H9 (cell line): ENCODE results near the gene SLC43A1. TPM values are rescaled to one million over a fixed set of nuclear protein-coding genes. Genes with fewer than 3 reads are reported as not detected.

Source experiments
- DNase-seq: peaks from one replicate; pipeline ENCODE4 v3.0.0-alpha.2; 2017
- H2AFZ ChIP-seq: one replicate; pipeline ENCODE4 v1.6.1; 2013; ENCODE audit warnings: mild to moderate bottlenecking, low read length, control low read depth, moderate library complexity
- H2AK5ac ChIP-seq: 2 replicates; pipeline ENCODE4 v1.6.1; 2013; ENCODE audit warnings: low read length, control low read depth, mixed read lengths; ENCODE audit not compliant: insufficient read length
- H2BK120ac ChIP-seq: one replicate; pipeline ENCODE4 v1.6.1; 2013; ENCODE audit warnings: low read depth, mild to moderate bottlenecking, low read length, control low read depth, inconsistent platforms; ENCODE audit not compliant: poor library complexity, severe bottlenecking
- H2BK12ac ChIP-seq: 2 replicates; pipeline ENCODE4 v1.6.1; 2013; ENCODE audit warnings: low read length, control low read depth, mixed read lengths, low read depth; ENCODE audit not compliant: insufficient read length
- H2BK15ac ChIP-seq: 2 replicates; pipeline ENCODE4 v1.6.1; 2013; ENCODE audit warnings: low read depth, low read length, control low read depth
- H2BK20ac ChIP-seq: one replicate; pipeline ENCODE4 v1.6.1; 2013; ENCODE audit warnings: low read depth, mild to moderate bottlenecking, low read length, control low read depth, inconsistent platforms; ENCODE audit not compliant: poor library complexity, severe bottlenecking
- H2BK5ac ChIP-seq: 2 replicates; pipeline ENCODE4 v1.6.1; 2013; ENCODE audit warnings: low read length, control low read depth, mixed read lengths; ENCODE audit not compliant: insufficient read length
- H3K14ac ChIP-seq: 2 replicates; pipeline ENCODE4 v1.6.1; 2013; ENCODE audit warnings: low read length, control low read depth; ENCODE audit not compliant: insufficient read depth
- H3K18ac ChIP-seq: 2 replicates; pipeline ENCODE4 v1.6.1; 2013; ENCODE audit warnings: low read depth, mild to moderate bottlenecking, mixed read lengths, low read length, control low read depth; ENCODE audit not compliant: insufficient read length
- H3K23ac ChIP-seq: 2 replicates; pipeline ENCODE4 v1.6.1; 2013; ENCODE audit warnings: low read length, control low read depth, mixed read lengths, low read depth; ENCODE audit not compliant: insufficient read length
- H3K23me2 ChIP-seq: 2 replicates; pipeline ENCODE4 v1.6.1; 2013; ENCODE audit warnings: low read depth, mild to moderate bottlenecking, mixed read lengths, low read length, control low read depth; ENCODE audit not compliant: insufficient read length, poor library complexity, severe bottlenecking
- H3K27ac ChIP-seq: 2 replicates; pipeline ENCODE4 v1.5.1; 2013; ENCODE audit warnings: low read length, control low read depth, mixed read lengths, low read depth; ENCODE audit not compliant: insufficient read length
- H3K27me3 ChIP-seq: 2 replicates; pipeline ENCODE4 v1.6.1; 2013; ENCODE audit warnings: low read length, control low read depth, inconsistent platforms; ENCODE audit not compliant: insufficient read depth
- H3K4ac ChIP-seq: 2 replicates; pipeline ENCODE4 v1.6.1; 2013; ENCODE audit warnings: low read depth, mild to moderate bottlenecking, control low read depth, inconsistent platforms, low read length, moderate library complexity
- H3K4me1 ChIP-seq: 2 replicates; pipeline ENCODE4 v1.6.1; 2013; ENCODE audit warnings: low read length, control low read depth, inconsistent platforms; ENCODE audit not compliant: insufficient read depth
- H3K4me2 ChIP-seq: 2 replicates; pipeline ENCODE4 v1.6.1; 2013; ENCODE audit warnings: low read length, control low read depth, mixed read lengths; ENCODE audit not compliant: insufficient read length, insufficient read depth
- H3K56ac ChIP-seq: 2 replicates; pipeline ENCODE4 v1.6.1; 2013; ENCODE audit warnings: low read depth, mild to moderate bottlenecking, mixed read lengths, low read length, control low read depth; ENCODE audit not compliant: insufficient read length
- H3K79me1 ChIP-seq: 2 replicates; pipeline ENCODE4 v1.6.1; 2013; ENCODE audit warnings: low read depth, mild to moderate bottlenecking, moderate library complexity, low read length, control low read depth, inconsistent platforms; ENCODE audit not compliant: insufficient read depth, poor library complexity, severe bottlenecking
- H3K79me2 ChIP-seq: 2 replicates; pipeline ENCODE4 v1.6.1; 2013; ENCODE audit warnings: low read length, control low read depth, inconsistent platforms; ENCODE audit not compliant: insufficient read depth
- H3K9ac ChIP-seq: 2 replicates; pipeline ENCODE4 v1.6.1; 2013; ENCODE audit warnings: low read length, control low read depth, mixed read lengths; ENCODE audit not compliant: insufficient read length; ENCODE audit errors: extremely low read depth
- H3K9me3 ChIP-seq: one replicate; pipeline ENCODE4 v1.6.1; 2013; ENCODE audit warnings: low read depth, low read length, inconsistent platforms; ENCODE audit not compliant: control insufficient read depth
- H3T11ph ChIP-seq: one replicate; pipeline ENCODE4 v1.6.1; 2013; ENCODE audit warnings: mild to moderate bottlenecking, low read length, control low read depth, inconsistent platforms
- H4K20me1 ChIP-seq: one replicate; pipeline ENCODE4 v1.6.1; 2013; ENCODE audit not compliant: control insufficient read depth, insufficient read length, insufficient read depth
- H4K5ac ChIP-seq: 2 replicates; pipeline ENCODE4 v1.6.1; 2013; ENCODE audit warnings: low read depth, mild to moderate bottlenecking, mixed read lengths, low read length, control low read depth; ENCODE audit not compliant: insufficient read length
- H4K8ac ChIP-seq: replicated peaks from 2 replicates; pipeline ENCODE4 v1.6.1; 2013; ENCODE audit warnings: low read length, control low read depth, mixed read lengths, low read depth; ENCODE audit not compliant: insufficient read length
- H4K91ac ChIP-seq: 2 replicates; pipeline ENCODE4 v1.6.1; 2013; ENCODE audit warnings: low read depth, mild to moderate bottlenecking, moderate library complexity, mixed read lengths, low read length, control low read depth; ENCODE audit not compliant: insufficient read length
- H3K27ac Mint-ChIP-seq, 3 experiments: 2 replicates in 2 of 3; 3 replicates in 1 of 3; pipeline ENCODE4 v1.8.0; 2020 to 2021; ENCODE audit warnings: mixed read lengths in 3 of 3, mild to moderate bottlenecking in 1 of 3, moderate library complexity in 1 of 3
- H3K27me3 Mint-ChIP-seq: 2 replicates; pipeline ENCODE4 v1.8.0; 2021; ENCODE audit warnings: low read depth, mild to moderate bottlenecking, moderate library complexity, mixed read lengths
- H3K36me3 Mint-ChIP-seq, 3 experiments: 2 replicates in 2 of 3; 3 replicates in 1 of 3; pipeline ENCODE4 v1.8.0; 2020 to 2021; ENCODE audit warnings: low read depth in 3 of 3, mixed read lengths in 3 of 3; ENCODE audit not compliant: insufficient read depth in 1 of 3
- H3K4me1 Mint-ChIP-seq, 2 experiments: 2 replicates each; pipeline ENCODE4 v1.8.0; 2020; ENCODE audit warnings: mixed read lengths in 2 of 2
- H3K4me3 Mint-ChIP-seq, 2 experiments: 2 replicates in 1 of 2; 3 replicates in 1 of 2; pipeline ENCODE4 v1.8.0; 2020 to 2021; ENCODE audit warnings: mild to moderate bottlenecking in 2 of 2, mixed read lengths in 2 of 2, moderate library complexity in 1 of 2
- H3K9me3 Mint-ChIP-seq, 2 experiments: 2 replicates in 1 of 2; 3 replicates in 1 of 2; pipeline ENCODE4 v1.8.0; 2020; ENCODE audit warnings: mild to moderate bottlenecking in 2 of 2, mixed read lengths in 2 of 2, moderate library complexity in 1 of 2
- CTCF ChIP-seq: fragments of 200-600 bp; sonication (generic); conservative IDR thresholded peaks from 3 replicates; pipeline ENCODE4 v1.8.0; 2021; ENCODE audit warnings: antibody characterized with exemption, mild to moderate bottlenecking
- WGBS: extraction: QIAGEN DNeasy Blood & Tissue Kit; methylation state at CpG from one replicate; pipeline ENCODE4 v1.1.7; 2013; ENCODE audit warnings: missing lambda C conversion rate, low lambda C conversion rate, mixed read lengths; ENCODE audit not compliant: insufficient read length; ENCODE audit errors: extremely low coverage; 5-methylcytosine and 5-hydroxymethylcytosine counted together
- total RNA-seq: library from RNA; stranded (reverse); gene quantifications from 2 replicates; pipeline ENCODE4 v1.2.1, GENCODE V29; 2021

Gene SLC43A1
- total RNA-seq, 1 experiment from 2014 or later, result 17.0 TPM

GRCh38 chr11:57562596-57562995 is 47.1 kb upstream of the SLC43A1 start:
- no peak overlapping the region for H2AFZ ChIP-seq
- H3K23me2 ChIP-seq, result peaks cover 5% of the 10 kb centered on the region
- no peak overlapping the region for H3K9ac ChIP-seq

More at GRCh38 chr11:57562596-57562995, 47.1 kb upstream of the SLC43A1 start:
- DNase-seq, result no peak
- Histone ChIP-seq H2BK5ac (no peak overlapping the region), H2BK120ac (no peak overlapping the region), H3K27ac (no peak overlapping the region), H3K9me3 (no peaks in the 10 kb centered on the region), H4K5ac (no peak overlapping the region), H2BK12ac (no peak overlapping the region), H2AK5ac (no peak overlapping the region), H2BK20ac (no peak overlapping the region), H3K23ac (no peak overlapping the region), H3K4me2 (no peak overlapping the region), H3T11ph (no peak overlapping the region), H4K91ac (no peak overlapping the region), H3K79me2 (no peaks in the 10 kb centered on the region), H3K56ac (no peak overlapping the region), H3K18ac (no peak overlapping the region), H2BK15ac (no peak overlapping the region), H4K8ac (no peak overlapping the region), H3K27me3 (no peaks in the 10 kb centered on the region), H3K4me1 (no peaks in the 10 kb centered on the region), H3K79me1 (no peaks in the 10 kb centered on the region), H3K4ac (no peak overlapping the region), H4K20me1 (no peaks in the 10 kb centered on the region), H3K14ac (no peak overlapping the region)
- peak overlapping the region in 2 of 3 experiments; percentile 21 to 46; a peak in 3 of 7 replicates for H3K27ac Mint-ChIP-seq
- no CpG with 5 or more reads among the region's 4 CpGs for WGBS
- peaks cover 13% of the 10 kb centered on the region for H3K27me3 Mint-ChIP-seq
- peak; percentile 65 for TF ChIP-seq CTCF
- no peaks in the 10 kb centered on the region for H3K9me3 Mint-ChIP-seq
- H3K4me1 Mint-ChIP-seq, result peaks cover 17 to 20% of the 10 kb centered on the region in 2 experiments
- H3K36me3 Mint-ChIP-seq, result peaks cover 7 to 12% (median 11%) of the 10 kb centered on the region in 3 experiments
- no peak overlapping the region for H3K4me3 Mint-ChIP-seq
